ENCODE results near the gene FGFR4.
"Not testable (repeated sequence)": the region's sequence is repeated elsewhere in the genome, so short reads cannot be mapped to it uniquely, and the experiment has no call there.

Gene FGFR4

GRCh38 chr5:177044641-177045040 is 42.1 kb upstream of the FGFR4 start:
- no peak overlapping the region for H3K4me3 ChIP-seq (ENCODE audit: low read depth, low read length)
- no peak for DNase-seq (ENCODE audit: low read depth)
- no peak for TF ChIP-seq CTCF (IDR thresholded peaks at IDR 0.05; ENCODE audit: low read depth, low read length, missing control alignments)

GRCh38 chr5:177045631-177046030 is 41.1 kb upstream of the FGFR4 start:
- H3K4me3 ChIP-seq (ENCODE audit: low read depth, low read length) = no peak overlapping the region
- DNase-seq (ENCODE audit: low read depth) = no peak
- no peak for TF ChIP-seq CTCF (IDR thresholded peaks at IDR 0.05; ENCODE audit: low read depth, low read length, missing control alignments)

GRCh38 chr5:177048531-177048930 is 38.2 kb upstream of the FGFR4 start:
- not testable (repeated sequence) for H3K4me3 ChIP-seq (ENCODE audit: low read depth, low read length); DNase-seq (ENCODE audit: low read depth)

- no peak for DNase-seq (ENCODE audit: low read depth)
- no peak overlapping the region for H3K4me3 ChIP-seq (ENCODE audit: low read depth, low read length)
- no peak for TF ChIP-seq CTCF (IDR thresholded peaks at IDR 0.05; ENCODE audit: low read depth, low read length, missing control alignments)
Measured at GRCh38 chr5:177049285-177049684, 37.4 kb upstream of the FGFR4 start.

- no peak overlapping the region for H3K4me3 ChIP-seq (ENCODE audit: low read depth, low read length)
- no peak for DNase-seq (ENCODE audit: low read depth)
- no peak for TF ChIP-seq CTCF (IDR thresholded peaks at IDR 0.05; ENCODE audit: low read depth, low read length, missing control alignments)
Measured at GRCh38 chr5:177064500-177065277, 22.0 kb upstream of the FGFR4 start.

- no peak for TF ChIP-seq CTCF (IDR thresholded peaks at IDR 0.05; ENCODE audit: low read depth, low read length, missing control alignments)
Measured at GRCh38 chr5:177065491-177065890, 21.2 kb upstream of the FGFR4 start.

GRCh38 chr5:177066224-177066623 is 20.5 kb upstream of the FGFR4 start:
- no peak for DNase-seq (ENCODE audit: low read depth)
- no peak overlapping the region for H3K4me3 ChIP-seq (ENCODE audit: low read depth, low read length)
- no peak for TF ChIP-seq CTCF (IDR thresholded peaks at IDR 0.05; ENCODE audit: low read depth, low read length, missing control alignments)

More at GRCh38 chr5:177065491-177065890, 21.2 kb upstream of the FGFR4 start:
- no peak overlapping the region for H3K4me3 ChIP-seq (ENCODE audit: low read depth, low read length)
- DNase-seq (ENCODE audit: low read depth) = no peak
